Breast epithelium (tissue), 4 donors: ENCODE data around the gene H2AZ2. TPM values are rescaled to one million over a fixed set of nuclear protein-coding genes. Genes with fewer than 3 reads are reported as not detected.

Experiments used
- DNase-seq, 2 donors: peaks; one replicate each; pipeline ENCODE4 v3.0.0-alpha.2; 2019; ENCODE audit warnings: low spot score in 2 of 2
- H3K27ac ChIP-seq, 2 donors: fragments of 200-600 bp; sonication (generic) in 1 of 2; one replicate each; pipeline ENCODE4 v1.5.1; 2016 to 2019; ENCODE audit warnings: mild to moderate bottlenecking in 1 of 2
- H3K27me3 ChIP-seq, 2 donors: fragments of 200-600 bp; sonication (generic) in 1 of 2; one replicate each; pipeline versions ENCODE4 v1.5.1 to v1.6.0; 2017 to 2019; ENCODE audit warnings: control low read depth in 1 of 2, mild to moderate bottlenecking in 1 of 2
- H3K36me3 ChIP-seq: fragments of 200-600 bp; one replicate; pipeline ENCODE4 v1.5.1; 2019
- H3K4me1 ChIP-seq, 2 donors: fragments of 200-600 bp; sonication (generic); one replicate each; pipeline ENCODE4 v1.5.1; 2016 to 2019; ENCODE audit warnings: control low read depth in 1 of 2
- H3K4me3 ChIP-seq, 3 donors: fragments of 200-600 bp; sonication (generic); 1 replicate in 2 of 3; 2 replicates in 1 of 3; pipeline ENCODE4 v1.5.1; 2016 to 2019; ENCODE audit warnings: mild to moderate bottlenecking in 3 of 3, moderate library complexity in 2 of 3
- H3K9me3 ChIP-seq, 2 donors: fragments of 200-600 bp; sonication (generic) in 1 of 2; one replicate each; pipeline ENCODE4 v1.5.1; 2016 to 2019; ENCODE audit warnings: control low read depth in 1 of 2
- POLR2A ChIP-seq: fragments of 450-650 bp; IDR thresholded peaks from one replicate; pipeline ENCODE4 v1.6.1; 2016; ENCODE audit warnings: antibody characterized with exemption, mild to moderate bottlenecking, moderate library complexity
- POLR2AphosphoS5 ChIP-seq, 3 donors: sonication (generic); formaldehyde crosslinking; IDR thresholded peaks; one replicate each; pipeline ENCODE4 v1.6.1; 2017; ENCODE audit warnings: antibody characterized with exemption in 3 of 3
- intact Hi-C: fragments of 100-400 bp; cut with DNase I; formaldehyde crosslinking; loops from one replicate; pipeline ENCODE4 v1.15.1; 2023; ENCODE audit warnings: low total_unique reads
- total RNA-seq, 3 donors: library from RNA; depleted of rRNA; stranded (reverse); fragments of >200 nt; gene quantifications; one replicate each; pipeline ENCODE4 v1.1.0, GENCODE V29; 2016
- TF ChIP-seq, protein P1 (sequence below), 3 donors: fragments of 450-650 bp; IDR thresholded peaks; one replicate each; pipeline ENCODE4 v1.5.1; 2016 to 2017; ENCODE audit warnings: antibody characterized with exemption in 3 of 3, mild to moderate bottlenecking in 3 of 3, moderate library complexity in 3 of 3

Gene H2AZ2
- total RNA-seq, 3 donors from 2014 or later: 110 to 140 (median 115) TPM

DNA sequence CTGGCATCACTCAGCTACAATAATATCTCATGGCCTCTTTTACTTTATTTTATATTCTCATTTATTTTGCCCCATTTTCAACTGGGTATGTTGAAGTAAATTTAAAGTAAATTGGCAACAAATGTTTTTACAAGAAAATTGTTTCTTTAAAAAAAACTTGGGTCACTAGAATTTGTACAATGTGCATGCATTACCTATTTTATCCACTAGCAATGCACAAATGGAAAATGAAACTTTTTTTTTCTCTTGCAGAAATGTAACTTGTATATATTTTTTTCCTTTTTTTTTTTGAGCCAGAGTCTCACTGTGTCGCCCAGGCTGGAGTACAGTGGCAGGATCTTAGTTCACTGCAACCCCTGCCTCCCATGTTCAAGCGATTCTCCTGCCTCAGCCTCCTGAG, 10.3 kb upstream of the H2AZ2 start:
- intact Hi-C loops: no loop called here
- no peak for DNase-seq
- no peaks in the 10 kb centered on the region for H3K36me3 ChIP-seq
- H3K27ac ChIP-seq: no peak overlapping the region
- H3K27me3 ChIP-seq: no peaks in the 10 kb centered on the region
- H3K9me3 ChIP-seq: no peaks in the 10 kb centered on the region
- no peak overlapping the region for H3K4me3 ChIP-seq
- H3K4me1 ChIP-seq: no peaks in the 10 kb centered on the region
- TF ChIP-seq POLR2AphosphoS5 (IDR thresholded peaks at IDR 0.05): no peak
- TF ChIP-seq, protein P1, sequence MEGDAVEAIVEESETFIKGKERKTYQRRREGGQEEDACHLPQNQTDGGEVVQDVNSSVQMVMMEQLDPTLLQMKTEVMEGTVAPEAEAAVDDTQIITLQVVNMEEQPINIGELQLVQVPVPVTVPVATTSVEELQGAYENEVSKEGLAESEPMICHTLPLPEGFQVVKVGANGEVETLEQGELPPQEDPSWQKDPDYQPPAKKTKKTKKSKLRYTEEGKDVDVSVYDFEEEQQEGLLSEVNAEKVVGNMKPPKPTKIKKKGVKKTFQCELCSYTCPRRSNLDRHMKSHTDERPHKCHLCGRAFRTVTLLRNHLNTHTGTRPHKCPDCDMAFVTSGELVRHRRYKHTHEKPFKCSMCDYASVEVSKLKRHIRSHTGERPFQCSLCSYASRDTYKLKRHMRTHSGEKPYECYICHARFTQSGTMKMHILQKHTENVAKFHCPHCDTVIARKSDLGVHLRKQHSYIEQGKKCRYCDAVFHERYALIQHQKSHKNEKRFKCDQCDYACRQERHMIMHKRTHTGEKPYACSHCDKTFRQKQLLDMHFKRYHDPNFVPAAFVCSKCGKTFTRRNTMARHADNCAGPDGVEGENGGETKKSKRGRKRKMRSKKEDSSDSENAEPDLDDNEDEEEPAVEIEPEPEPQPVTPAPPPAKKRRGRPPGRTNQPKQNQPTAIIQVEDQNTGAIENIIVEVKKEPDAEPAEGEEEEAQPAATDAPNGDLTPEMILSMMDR (IDR thresholded peaks at IDR 0.05): no peak
- TF ChIP-seq POLR2A: no peak

DNA sequence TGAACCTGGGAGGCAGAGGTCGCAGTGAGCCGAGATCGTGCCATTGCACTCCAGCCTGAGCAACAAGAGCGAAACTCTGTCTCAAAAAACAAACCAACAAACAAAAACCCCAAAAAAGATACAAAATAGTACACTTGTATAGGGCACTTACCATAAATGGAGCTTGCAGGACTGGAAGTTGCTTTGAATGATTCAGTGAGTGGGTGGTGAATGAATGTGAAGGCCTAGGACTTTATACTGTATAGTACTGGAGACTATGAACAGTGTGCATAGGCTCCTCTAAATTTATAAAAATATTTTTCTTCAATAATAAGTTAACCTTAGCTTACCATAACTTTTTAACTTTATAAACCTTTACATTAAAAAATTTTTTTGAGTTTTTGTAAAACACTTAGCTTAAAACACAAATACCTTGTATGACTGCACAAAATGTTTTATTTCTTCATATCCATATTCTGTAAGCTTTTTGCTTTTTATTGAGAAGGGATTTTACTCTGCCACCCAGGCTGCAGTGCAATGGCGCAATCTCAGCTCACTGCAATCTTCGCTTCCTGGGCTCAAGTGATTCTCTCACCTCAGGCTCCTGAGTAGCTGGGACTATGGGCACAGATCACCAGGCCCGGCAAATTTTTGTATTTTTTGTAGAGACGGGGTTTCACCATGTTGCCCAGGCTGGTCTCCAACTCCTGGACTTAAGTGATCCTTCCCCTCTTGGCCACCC, 6.9 kb upstream of the H2AZ2 start:
- H3K36me3 ChIP-seq: no peaks in the 10 kb centered on the region
- H3K9me3 ChIP-seq: no peaks in the 10 kb centered on the region
- no peak overlapping the region for H3K4me3 ChIP-seq
- intact Hi-C loops: no loop called here
- no peaks in the 10 kb centered on the region for H3K27me3 ChIP-seq
- H3K27ac ChIP-seq: no peak overlapping the region
- TF ChIP-seq, protein P1 (IDR thresholded peaks at IDR 0.05): no peak
- TF ChIP-seq POLR2AphosphoS5 (IDR thresholded peaks at IDR 0.05): no peak
- TF ChIP-seq POLR2A: no peak
- H3K4me1 ChIP-seq: no peaks in the 10 kb centered on the region
- no peak for DNase-seq

DNA sequence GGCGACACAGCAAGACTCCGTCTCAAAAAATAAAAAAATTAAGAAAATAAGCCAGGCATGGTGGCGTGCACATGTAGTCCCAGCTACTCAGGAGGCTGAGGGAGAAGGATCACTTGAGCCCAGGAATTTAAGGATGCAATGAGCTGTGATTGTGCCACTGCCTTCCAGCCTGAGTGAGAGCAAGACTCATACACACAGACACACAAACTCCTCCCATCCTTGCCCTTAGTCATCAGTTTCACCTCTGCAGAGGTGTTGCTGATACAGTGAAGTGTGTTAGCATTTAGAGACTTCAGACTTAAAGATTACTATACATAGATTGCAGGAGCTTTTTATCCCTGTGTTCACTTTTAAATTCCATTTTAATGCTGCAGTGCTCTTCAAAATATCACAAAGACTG, 5.5 kb upstream of the H2AZ2 start:
- no peaks in the 10 kb centered on the region for H3K36me3 ChIP-seq
- TF ChIP-seq POLR2AphosphoS5 (IDR thresholded peaks at IDR 0.05): no peak
- TF ChIP-seq, protein P1 (IDR thresholded peaks at IDR 0.05): no peak
- TF ChIP-seq POLR2A: no peak

DNA sequence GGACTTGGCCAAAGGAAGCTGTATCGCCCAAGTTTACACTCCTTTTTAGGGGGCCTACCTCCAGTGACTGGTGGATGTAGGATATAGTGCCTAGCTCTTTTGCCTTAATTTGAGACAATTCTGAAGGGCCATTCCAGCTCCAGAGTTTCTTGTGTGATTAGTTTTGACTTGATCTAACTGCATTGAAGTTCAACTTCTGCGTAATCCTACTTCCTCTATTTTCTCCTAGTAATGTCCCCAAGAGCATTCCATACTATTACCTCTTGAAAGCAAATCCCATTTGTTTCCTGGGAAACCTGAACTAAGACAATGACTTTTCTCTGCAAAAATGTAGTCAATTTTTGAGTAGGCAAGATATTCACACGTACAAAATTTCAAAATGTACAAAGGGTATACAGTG, 4.7 kb upstream of the H2AZ2 start:
- intact Hi-C loops: no loop called here
- Histone ChIP-seq H3K4me1 (no peaks in the 10 kb centered on the region), H3K4me3 (no peak overlapping the region), H3K36me3 (no peaks in the 10 kb centered on the region), H3K27ac (no peak overlapping the region), H3K9me3 (no peaks in the 10 kb centered on the region), H3K27me3 (no peaks in the 10 kb centered on the region)
- DNase-seq: no peak
- TF ChIP-seq, protein P1 (IDR thresholded peaks at IDR 0.05): no peak
- no peak for TF ChIP-seq POLR2A
- no peak for TF ChIP-seq POLR2AphosphoS5 (IDR thresholded peaks at IDR 0.05)

More for the DNA sequence above, 5.5 kb upstream of the H2AZ2 start:
- Histone ChIP-seq H3K27me3 (no peaks in the 10 kb centered on the region), H3K9me3 (no peaks in the 10 kb centered on the region), H3K27ac (no peak overlapping the region), H3K4me1 (no peaks in the 10 kb centered on the region), H3K4me3 (no peak overlapping the region)
- intact Hi-C loops: no loop called here
- DNase-seq: no peak

DNA sequence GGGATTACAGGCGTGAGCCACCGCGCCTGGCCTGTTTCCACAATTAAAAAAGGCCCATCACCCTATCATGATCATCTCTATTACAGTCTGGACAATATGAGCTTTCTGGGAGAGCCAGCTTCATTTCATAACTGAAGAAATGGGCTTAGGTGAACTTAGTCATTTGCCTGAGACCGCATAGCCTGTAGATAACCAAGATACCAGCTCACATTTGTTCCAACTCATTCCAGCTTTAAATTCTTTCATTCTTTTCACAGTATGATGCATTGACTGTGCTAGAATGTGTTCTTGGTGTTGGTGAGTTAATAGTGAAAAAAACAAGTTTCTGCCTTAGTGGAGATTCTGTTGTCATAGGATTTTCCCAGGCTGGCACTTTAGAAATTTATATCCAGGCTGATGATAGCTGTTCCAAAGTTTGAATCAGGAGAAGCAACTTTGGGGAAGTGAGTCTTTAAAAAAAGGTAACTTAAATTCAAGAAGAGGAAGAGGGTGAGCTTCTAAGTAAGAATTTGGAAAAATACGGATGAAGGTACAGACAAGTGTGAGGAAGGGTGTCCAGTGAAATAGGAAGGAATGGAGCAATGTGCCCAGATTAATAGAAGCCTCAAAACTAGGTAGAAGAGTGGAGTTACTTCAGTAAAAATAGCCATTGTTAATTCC, 2.1 kb upstream of the H2AZ2 start:
- intact Hi-C loops: no loop called here

More for the DNA sequence above, 2.1 kb upstream of the H2AZ2 start:
- Histone ChIP-seq H3K36me3 (no peaks in the 10 kb centered on the region), H3K27me3 (no peaks in the 10 kb centered on the region), H3K27ac (no peak overlapping the region), H3K4me3 (no peak overlapping the region), H3K9me3 (no peaks in the 10 kb centered on the region), H3K4me1 (peaks cover 3 to 4% of the 10 kb centered on the region in 2 donors)
- no peak for TF ChIP-seq POLR2A
- TF ChIP-seq POLR2AphosphoS5 (IDR thresholded peaks at IDR 0.05): no peak
- TF ChIP-seq, protein P1 (IDR thresholded peaks at IDR 0.05): no peak
- DNase-seq: no peak
